HepG2 (cell line): Measurements from ENCODE around the gene LEMD1. TPM values are rescaled to one million over a fixed set of nuclear protein-coding genes. Genes with fewer than 3 reads are reported as not detected.

ENCODE experiments used
- ARHGAP35 ChIP-seq: sonication (generic); formaldehyde crosslinking; IDR thresholded peaks from 2 replicates; pipeline ENCODE4 v1.9.0; 2022; ENCODE audit warnings: mild to moderate bottlenecking, inconsistent platforms, moderate library complexity, missing genetic modification reagents, borderline replicate concordance
- DMAP1 ChIP-seq: IDR thresholded peaks from 2 replicates; pipeline ENCODE4 v1.6.1; 2016
- HIC2 ChIP-seq: sonication (generic); formaldehyde crosslinking; IDR thresholded peaks from 2 replicates; pipeline ENCODE4 v1.9.0; 2022; ENCODE audit warnings: low read depth, missing genetic modification reagents
- MXI1 ChIP-seq: IDR thresholded peaks from 3 replicates; pipeline ENCODE4 v1.6.1; 2012; ENCODE audit warnings: low read depth, low read length, inconsistent platforms, borderline replicate concordance
- PAWR ChIP-seq: sonication (generic); formaldehyde crosslinking; IDR thresholded peaks from 2 replicates; pipeline ENCODE4 v1.4.0; 2020; ENCODE audit warnings: missing genetic modification reagents, mild to moderate bottlenecking, borderline replicate concordance
- REL ChIP-seq: sonication (generic); formaldehyde crosslinking; conservative IDR thresholded peaks from 2 replicates; pipeline ENCODE4 v1.8.0; 2022; ENCODE audit warnings: mild to moderate bottlenecking, missing genetic modification reagents, moderate library complexity
- SMAD3 ChIP-seq: sonication (generic); formaldehyde crosslinking; IDR thresholded peaks from 2 replicates; pipeline ENCODE4 v1.4.0; 2020; ENCODE audit warnings: missing genetic modification reagents
- SP140L ChIP-seq: sonication (generic); formaldehyde crosslinking; IDR thresholded peaks from 2 replicates; pipeline ENCODE4 v1.4.0; 2020; ENCODE audit warnings: missing genetic modification reagents, borderline replicate concordance
- STAG1 ChIP-seq: sonication (generic); formaldehyde crosslinking; IDR thresholded peaks from 2 replicates; pipeline ENCODE4 v1.4.0; 2020; ENCODE audit warnings: missing genetic modification reagents
- TFE3 ChIP-seq: IDR thresholded peaks from 2 replicates; pipeline ENCODE4 v1.6.1; 2016
- TGIF2 ChIP-seq: IDR thresholded peaks from 2 replicates; pipeline ENCODE4 v1.6.1; 2016; ENCODE audit warnings: control low read depth, missing compliant biosample characterization
- TIGD3 ChIP-seq: sonication (generic); formaldehyde crosslinking; IDR thresholded peaks from 2 replicates; pipeline ENCODE4 v1.5.1; 2020; ENCODE audit warnings: mild to moderate bottlenecking, missing genetic modification reagents, borderline replicate concordance
- ZFP36 ChIP-seq: fragments of 150-350 bp; IDR thresholded peaks from 2 replicates; pipeline ENCODE4 v1.6.1; 2018; ENCODE audit warnings: borderline replicate concordance, low read length, low read depth; ENCODE audit not compliant: partially characterized antibody
- ZFP36L1 ChIP-seq: sonication (generic); formaldehyde crosslinking; IDR thresholded peaks from 2 replicates; pipeline ENCODE4 v1.8.0; 2022; ENCODE audit warnings: mild to moderate bottlenecking, missing genetic modification reagents, moderate library complexity
- ZNF18 ChIP-seq: sonication (generic); formaldehyde crosslinking; IDR thresholded peaks from 2 replicates; pipeline ENCODE4 v1.8.0; 2022; ENCODE audit warnings: mild to moderate bottlenecking, missing genetic modification reagents; ENCODE audit not compliant: insufficient replicate concordance
- ZNF282 ChIP-seq: fragments of 450-650 bp; IDR thresholded peaks from 2 replicates; pipeline ENCODE4 v1.6.1; 2018; ENCODE audit not compliant: partially characterized antibody
- ZNF468 ChIP-seq: sonication (generic); formaldehyde crosslinking; IDR thresholded peaks from 2 replicates; pipeline ENCODE4 v1.8.0; 2022; ENCODE audit warnings: mild to moderate bottlenecking, moderate library complexity, missing genetic modification reagents
- ZNF503 ChIP-seq: sonication (generic); formaldehyde crosslinking; IDR thresholded peaks from 2 replicates; pipeline ENCODE4 v1.4.0; 2020; ENCODE audit warnings: missing genetic modification reagents
- ZNF556 ChIP-seq: sonication (generic); formaldehyde crosslinking; IDR thresholded peaks from 2 replicates; pipeline ENCODE4 v1.4.0; 2020; ENCODE audit warnings: mild to moderate bottlenecking, missing genetic modification reagents, borderline replicate concordance
- ZNF761 ChIP-seq: sonication (generic); formaldehyde crosslinking; conservative IDR thresholded peaks from 2 replicates; pipeline ENCODE4 v1.4.0; 2020; ENCODE audit warnings: mild to moderate bottlenecking, missing genetic modification reagents
- ZNF792 ChIP-seq: IDR thresholded peaks from 2 replicates; pipeline ENCODE4 v1.6.1; 2016
- ZNF816 ChIP-seq: sonication (generic); formaldehyde crosslinking; IDR thresholded peaks from 2 replicates; pipeline ENCODE4 v1.8.0; 2022; ENCODE audit warnings: missing genetic modification reagents, mild to moderate bottlenecking, borderline replicate concordance
- polyA plus RNA-seq, 8 experiments: library from polyadenylated mRNA; depleted of rRNA in 3 of 8; stranded (reverse) in 7 of 8; unstranded in 1 of 8; fragments of >200 nt; fragmentation: Illumina TruSeq in 4 of 8; extraction: Trizol in 4 of 8; gene quantifications; 2 replicates each; pipeline versions ENCODE4 v1.2.1 to v1.2.3, GENCODE V29; 2011 to 2016; ENCODE audit warnings: low read depth in 4 of 8, missing spikeins in 1 of 8, mixed read lengths in 1 of 8; ENCODE audit not compliant: insufficient read depth in 1 of 8
- total RNA-seq, 5 experiments: library from RNA; depleted of rRNA; stranded (reverse); fragments of >200 nt; fragmentation: Illumina TruSeq; extraction: Trizol; gene quantifications; 2 replicates each; pipeline ENCODE4 v1.2.3, GENCODE V29; 2016; ENCODE audit warnings: low read depth in 1 of 5

LEMD1 gene
- total and polyA plus RNA-seq, 2 of the 13 experiments (the other 11 are each of a cell fraction or from before 2014, with no cell fraction given): 1.4 to 2.3 TPM

- TF ChIP-seq ZNF816 (CRISPR knock-in tag) (no peak), ZNF282 (no peak), REL (CRISPR knock-in tag) (no peak), DMAP1 (CRISPR knock-in tag) (no peak), ZNF556 (CRISPR knock-in tag) (no peak), SP140L (no peak), TIGD3 (no peak), SMAD3 (CRISPR knock-in tag) (0 out of 2 replicates have a peak, but pooled peaks have one; percentile 35), STAG1 (CRISPR knock-in tag) (no peak), PAWR (no peak), TFE3 (CRISPR knock-in tag) (peak; percentile 47; the same call in 1 of the 2 replicates), HIC2 (CRISPR knock-in tag) (no peak), ZFP36L1 (CRISPR knock-in tag) (no peak), ZNF761 (CRISPR knock-in tag) (no peak), ZFP36 (no peak), TGIF2 (CRISPR knock-in tag) (no peak), ARHGAP35 (CRISPR knock-in tag) (no peak), ZNF468 (CRISPR knock-in tag) (no peak), ZNF503 (CRISPR knock-in tag) (no peak), ZNF18 (CRISPR knock-in tag) (no peak), MXI1 (no peak), ZNF792 (CRISPR knock-in tag) (peak; percentile 64; the same call in 1 of the 2 replicates)
These were observed 37.1 kb upstream of the LEMD1 start (continued) for GRCh38 chr1:205458777-205459566.
